RWPE1 (cell line): ENCODE data around the gene TBCEL.

Experiments used
- CTCF ChIA-PET: fragments of 350-600 bp; sonication (Branson Sonifier 250); formaldehyde crosslinking; extraction: SDS; loops from one replicate; lab custom pipeline; 2021; lab: Yijun Ruan, JAX
- POLR2A ChIA-PET: fragments of 400-600 bp; formaldehyde crosslinking; extraction: SDS; loops from one replicate; lab custom pipeline; 2020; ENCODE audit warnings: antibody characterized with exemption; ENCODE audit not compliant: low non-redundant PET; lab: Yijun Ruan, JAX
- DNase-seq: peaks from one replicate; pipeline ENCODE4 v3.0.0; 2012; ENCODE audit warnings: low spot score
- H3K27ac ChIP-seq: fragments of 450-650 bp; 2 replicates; pipeline ENCODE4 v1.5.1; 2017
- CTCF ChIP-seq: fragments of 450-650 bp; conservative IDR thresholded peaks from 2 replicates; pipeline ENCODE4 v1.5.1; 2017; ENCODE audit warnings: low read depth, mild to moderate bottlenecking

The TBCEL gene

GRCh38 chr11:121100943-121101342, 77.0 kb downstream of the TBCEL start, which contains the start of gene TECTA:
Gene TECTA, plus strand, starts transcription at chr11:121101243. Its CDS starts 1,423 bp downstream, at chr11:121102666.
- DNase-seq = no peak
- ChIA-PET CTCF (interaction anchor here (0.5 to 1.0 kb wide), 3 partner anchors 94 to 224 kb away, joined by 3 to 5 read pairs (median 5); no protein-coding TSS in a partner anchor), POLR2A (no interaction called here)
- H3K27ac ChIP-seq = no peak within 1 kb of the TSS
- no peak for TF ChIP-seq CTCF

- ChIA-PET POLR2A (no interaction called here), CTCF (no interaction called here)
- no peak for TF ChIP-seq CTCF
- no peak overlapping the region for H3K27ac ChIP-seq
- DNase-seq = no peak
These were observed 80.4 kb downstream of the TBCEL start for GRCh38 chr11:121104312-121104762.

GRCh38 chr11:121105063-121105480, 81.2 kb downstream of the TBCEL start:
- no peak for DNase-seq
- ChIA-PET CTCF (interaction anchor here (1.0 kb wide), 1 partner anchor 302 kb away, joined by 3 read pairs; no protein-coding TSS in a partner anchor), POLR2A (no interaction called here)
- no peak for TF ChIP-seq CTCF
- H3K27ac ChIP-seq = no peak overlapping the region

GRCh38 chr11:121105481-121106195, 81.7 kb downstream of the TBCEL start:
- no peak for DNase-seq
- POLR2A ChIA-PET = no interaction called here
- H3K27ac ChIP-seq = no peak overlapping the region
- CTCF ChIA-PET = interaction anchor here (1.0 kb wide), 1 partner anchor 303 kb away, joined by 3 read pairs; no protein-coding TSS in a partner anchor
- TF ChIP-seq CTCF = no peak

GRCh38 chr11:121106812-121107211, 82.9 kb downstream of the TBCEL start:
- no peak for TF ChIP-seq CTCF
- ChIA-PET POLR2A (no interaction called here), CTCF (no interaction called here)
- no peak overlapping the region for H3K27ac ChIP-seq
- no peak for DNase-seq

GRCh38 chr11:121108413-121108812, 84.5 kb downstream of the TBCEL start:
- ChIA-PET POLR2A (no interaction called here), CTCF (no interaction called here)
- no peak for DNase-seq
- H3K27ac ChIP-seq = no peak overlapping the region
- no peak for TF ChIP-seq CTCF
